Panc1 (cell line): ENCODE results near the gene PIP5K1C. TPM values are rescaled to one million over a fixed set of nuclear protein-coding genes. Genes with fewer than 3 reads are reported as not detected.

Source experiments
- ATAC-seq: fragments of 200-7000 bp; cut with Tn5 transposase; 2 replicates; pipeline ENCODE4 v1.9.1; 2020; ENCODE audit warnings: mild to moderate bottlenecking, moderate library complexity
- BruUV-seq: library from RNA; stranded (reverse); fragments of 400-500 nt; replicated peaks from 2 replicates; lab custom pipeline; 2021; lab: Mats Ljungman, UMichigan
- CTCF ChIA-PET: fragments of 300-600 bp; sonication (Branson Sonifier 250); formaldehyde crosslinking; loops from one replicate; lab custom pipeline; 2022; ENCODE audit warnings: antibody characterized with exemption; lab: Charles Lee
- POLR2A ChIA-PET: fragments of 300-600 bp; sonication (Branson Sonifier 250); formaldehyde crosslinking; loops from one replicate; lab custom pipeline; 2022; ENCODE audit warnings: antibody characterized with exemption; lab: Charles Lee
- DNase-seq: peaks from one replicate; pipeline ENCODE4 v3.0.0-alpha.2; 2010; ENCODE audit warnings: low read depth, low spot score
- H3K27ac ChIP-seq: 2 replicates; pipeline ENCODE4 v1.5.1; 2011; ENCODE audit warnings: mild to moderate bottlenecking, low read length, inconsistent platforms
- H3K27me3 ChIP-seq: fragments of 200-500 bp; sonication (Bioruptor generic); 2 replicates; pipeline ENCODE4 v1.6.0; 2014; ENCODE audit warnings: low read length, inconsistent platforms; ENCODE audit not compliant: control insufficient read depth, insufficient read depth
- H3K36me3 ChIP-seq: fragments of 200-500 bp; sonication (Bioruptor generic); 2 replicates; pipeline ENCODE4 v1.5.1; 2014; ENCODE audit warnings: inconsistent platforms, mild to moderate bottlenecking, low read length, moderate library complexity; ENCODE audit not compliant: control insufficient read depth, insufficient read depth
- H3K4me1 ChIP-seq: 2 replicates; pipeline ENCODE4 v1.5.1; 2011; ENCODE audit warnings: inconsistent platforms, mild to moderate bottlenecking, low read length, moderate library complexity; ENCODE audit not compliant: control insufficient read depth, insufficient read depth
- H3K4me3 ChIP-seq, 2 experiments: 2 replicates each; pipeline ENCODE4 v1.5.1; 2011 to 2012; ENCODE audit warnings: low read depth in 2 of 2, low read length in 2 of 2, mild to moderate bottlenecking in 2 of 2, inconsistent platforms in 1 of 2, moderate library complexity in 1 of 2
- H3K9me3 ChIP-seq: fragments of 200-500 bp; sonication (Bioruptor generic); 2 replicates; pipeline ENCODE4 v1.5.1; 2014; ENCODE audit warnings: low read depth, mild to moderate bottlenecking, inconsistent platforms, low read length, moderate library complexity; ENCODE audit not compliant: control insufficient read depth, insufficient read depth
- CTCF ChIP-seq: fragments of 450-650 bp; IDR thresholded peaks from 2 replicates; pipeline ENCODE4 v1.5.1; 2017; ENCODE audit warnings: mild to moderate bottlenecking
- POLR2AphosphoS5 ChIP-seq: IDR thresholded peaks from 2 replicates; pipeline ENCODE4 v1.6.1; 2012; ENCODE audit warnings: mild to moderate bottlenecking, low read depth, low read length, moderate library complexity
- SIN3A ChIP-seq: IDR thresholded peaks from 2 replicates; pipeline ENCODE4 v1.6.1; 2012; ENCODE audit warnings: low read depth, mild to moderate bottlenecking, low read length, moderate library complexity, borderline replicate concordance; ENCODE audit not compliant: insufficient read depth
- TCF7L2 ChIP-seq: IDR thresholded peaks from 2 replicates; pipeline ENCODE4 v1.6.1; 2011; ENCODE audit warnings: mild to moderate bottlenecking, low read depth, low read length, inconsistent platforms
- in situ Hi-C: cut with HindIII; loops from 2 replicates; pipeline ENCODE4 v1.10.0; 2016; ENCODE audit warnings: low sequenced_read_pairs, low pct_unique_long_range_greater_than_20kb
- intact Hi-C: fragments of 100-400 bp; cut with micrococcal nuclease; formaldehyde crosslinking; loops from one replicate; pipeline ENCODE4 v1.10.0; 2022; ENCODE audit not compliant: unreplicated experiment
- total RNA-seq: library from RNA; stranded (reverse); gene quantifications from one replicate; pipeline ENCODE4 v1.2.1, GENCODE V29; 2021; ENCODE audit not compliant: unreplicated experiment
- TF ChIP-seq, protein P1 (sequence below), 2 experiments: IDR thresholded peaks; 2 replicates each; pipeline ENCODE4 v1.6.1; 2011 to 2012; ENCODE audit warnings: low read depth in 2 of 2, control low read depth in 1 of 2, low read length in 1 of 2, mild to moderate bottlenecking in 1 of 2, moderate library complexity in 1 of 2; ENCODE audit not compliant: insufficient read depth in 1 of 2

Gene PIP5K1C
- total RNA-seq, 1 experiment from 2014 or later, result 30.6 TPM

DNA sequence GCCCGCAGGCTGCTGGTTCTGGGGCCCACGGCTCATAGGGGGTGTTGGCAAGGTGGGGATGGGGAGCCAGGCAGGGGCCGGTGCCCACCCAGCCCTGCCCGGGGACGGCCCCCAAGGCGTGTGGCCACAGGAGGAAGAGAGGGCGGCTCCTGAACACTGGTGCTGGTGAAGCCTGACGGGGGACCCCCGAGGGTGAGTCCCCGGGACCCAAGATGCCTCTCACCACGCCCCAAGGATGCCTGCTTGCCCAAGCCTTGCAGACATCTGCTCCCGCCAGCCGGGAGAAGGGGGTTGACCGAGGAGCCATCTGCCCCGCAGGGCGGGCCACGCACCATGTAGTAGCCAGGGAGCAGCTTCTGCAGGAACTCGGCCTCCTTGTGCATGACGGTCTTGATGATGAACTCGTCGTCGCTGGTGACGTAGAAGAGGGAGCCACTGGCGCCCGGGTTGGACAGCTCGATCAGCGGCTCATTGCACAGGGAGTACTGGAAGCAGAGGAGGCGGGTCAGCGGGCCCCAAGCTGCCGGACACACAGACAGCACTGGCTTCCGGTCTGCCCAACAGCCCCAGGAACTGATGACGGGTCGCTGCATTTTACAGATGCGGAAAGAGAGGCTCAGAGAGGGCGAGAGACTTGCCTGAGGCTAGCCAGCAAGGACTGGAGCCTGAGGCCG is 44.1 kb downstream of the PIP5K1C start:
- DNase-seq, result no peak
- CTCF ChIA-PET, result no interaction called here
- H3K36me3 ChIP-seq, result no peaks in the 10 kb centered on the region

GRCh38 chr19:3655402-3656072 is 44.7 kb downstream of the PIP5K1C start:
- Histone ChIP-seq H3K27ac (no peak overlapping the region), H3K9me3 (no peaks in the 10 kb centered on the region), H3K36me3 (no peaks in the 10 kb centered on the region), H3K4me3 (no peak overlapping the region), H3K4me1 (no peaks in the 10 kb centered on the region), H3K27me3 (no peaks in the 10 kb centered on the region)
- ATAC-seq (no peak), DNase-seq (no peak)
- ChIA-PET CTCF (no interaction called here), POLR2A (interaction anchor here (0.6 kb wide), 1 partner anchor 102 kb away, joined by 6 read pairs; no protein-coding TSS in a partner anchor)
- intact Hi-C loops, result no loop called here
- in situ Hi-C loops, result no loop called here
- TF ChIP-seq CTCF, result no peak
- no peak for TF ChIP-seq POLR2AphosphoS5
- TF ChIP-seq, protein P1, sequence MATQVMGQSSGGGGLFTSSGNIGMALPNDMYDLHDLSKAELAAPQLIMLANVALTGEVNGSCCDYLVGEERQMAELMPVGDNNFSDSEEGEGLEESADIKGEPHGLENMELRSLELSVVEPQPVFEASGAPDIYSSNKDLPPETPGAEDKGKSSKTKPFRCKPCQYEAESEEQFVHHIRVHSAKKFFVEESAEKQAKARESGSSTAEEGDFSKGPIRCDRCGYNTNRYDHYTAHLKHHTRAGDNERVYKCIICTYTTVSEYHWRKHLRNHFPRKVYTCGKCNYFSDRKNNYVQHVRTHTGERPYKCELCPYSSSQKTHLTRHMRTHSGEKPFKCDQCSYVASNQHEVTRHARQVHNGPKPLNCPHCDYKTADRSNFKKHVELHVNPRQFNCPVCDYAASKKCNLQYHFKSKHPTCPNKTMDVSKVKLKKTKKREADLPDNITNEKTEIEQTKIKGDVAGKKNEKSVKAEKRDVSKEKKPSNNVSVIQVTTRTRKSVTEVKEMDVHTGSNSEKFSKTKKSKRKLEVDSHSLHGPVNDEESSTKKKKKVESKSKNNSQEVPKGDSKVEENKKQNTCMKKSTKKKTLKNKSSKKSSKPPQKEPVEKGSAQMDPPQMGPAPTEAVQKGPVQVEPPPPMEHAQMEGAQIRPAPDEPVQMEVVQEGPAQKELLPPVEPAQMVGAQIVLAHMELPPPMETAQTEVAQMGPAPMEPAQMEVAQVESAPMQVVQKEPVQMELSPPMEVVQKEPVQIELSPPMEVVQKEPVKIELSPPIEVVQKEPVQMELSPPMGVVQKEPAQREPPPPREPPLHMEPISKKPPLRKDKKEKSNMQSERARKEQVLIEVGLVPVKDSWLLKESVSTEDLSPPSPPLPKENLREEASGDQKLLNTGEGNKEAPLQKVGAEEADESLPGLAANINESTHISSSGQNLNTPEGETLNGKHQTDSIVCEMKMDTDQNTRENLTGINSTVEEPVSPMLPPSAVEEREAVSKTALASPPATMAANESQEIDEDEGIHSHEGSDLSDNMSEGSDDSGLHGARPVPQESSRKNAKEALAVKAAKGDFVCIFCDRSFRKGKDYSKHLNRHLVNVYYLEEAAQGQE (IDR thresholded peaks at IDR 0.05; ENCODE audit: insufficient read depth in 1 of 2, low read depth in 2 of 2, low read length in 1 of 2), result no peak
- no peak for TF ChIP-seq SIN3A
- no peak for TF ChIP-seq TCF7L2
- BruUV-seq, result no TSS peak

More for the DNA sequence above, 44.1 kb downstream of the PIP5K1C start:
- no TSS peak for BruUV-seq
- ATAC-seq, result no peak
- Histone ChIP-seq H3K4me1 (no peaks in the 10 kb centered on the region), H3K27ac (no peak overlapping the region), H3K4me3 (no peak overlapping the region), H3K27me3 (no peaks in the 10 kb centered on the region), H3K9me3 (no peaks in the 10 kb centered on the region)
- POLR2A ChIA-PET, result no interaction called here
- TF ChIP-seq SIN3A (no peak), CTCF (no peak), POLR2AphosphoS5 (no peak), TCF7L2 (no peak)
- TF ChIP-seq, protein P1 (IDR thresholded peaks at IDR 0.05; ENCODE audit: insufficient read depth in 1 of 2, low read depth in 2 of 2, low read length in 1 of 2), result no peak
- in situ Hi-C loops, result no loop called here
- intact Hi-C loops, result no loop called here
